Measurements from ENCODE around the gene TYRO3. TPM values are rescaled to one million over a fixed set of nuclear protein-coding genes. Genes with fewer than 3 reads are reported as not detected.
A peak's percentile ranks its signal among the peaks of the same experiment; 100 is the strongest.

Gene TYRO3
- total RNA-seq, 8 experiments from 2014 or later: 11.8 to 33.2 (median 15.7) TPM

DNA sequence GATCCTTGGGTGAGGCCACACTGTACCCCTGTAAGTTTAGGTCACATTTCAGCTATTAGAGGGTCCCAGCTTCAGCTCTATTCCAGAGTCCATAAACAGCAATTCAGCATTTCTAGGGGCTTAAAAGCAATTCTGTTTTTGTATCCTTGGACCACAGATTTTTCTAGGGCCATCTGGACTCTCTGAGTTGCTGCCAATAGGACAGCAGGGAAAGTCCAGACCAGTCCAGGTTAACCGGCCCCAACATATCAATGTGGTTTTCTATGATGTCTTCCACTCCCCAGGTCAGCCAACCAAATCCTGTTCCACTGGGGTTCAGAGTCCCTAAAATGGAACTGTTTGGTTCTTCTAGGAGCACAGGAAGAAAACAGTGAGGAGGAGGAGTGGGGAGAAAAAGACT, 40.0 kb downstream of the TYRO3 start:
- WGBS, 10 experiments: 33 to 100% (median 100%) methylated on average over 1 of the region's 1 CpG; no CpG with 5 or more reads in 5 of the 10 experiments
- Histone ChIP-seq H3K4me3 (no peak overlapping the region), H3K27ac (no peak overlapping the region), H3K4me1 (replicated peaks in 1 of 2) (peaks cover 3 to 12% of the 10 kb centered on the region in 2 donors)
- no peak for ATAC-seq (replicated peaks in 6 of 8)
- in situ Hi-C loops (cut with MboI; ENCODE audit: low pct_unique_long_range_greater_than_20kb in 2 of 9, low sequenced_read_pairs in 9 of 9, unreplicated experiment in 9 of 9): no loop called here

DNA sequence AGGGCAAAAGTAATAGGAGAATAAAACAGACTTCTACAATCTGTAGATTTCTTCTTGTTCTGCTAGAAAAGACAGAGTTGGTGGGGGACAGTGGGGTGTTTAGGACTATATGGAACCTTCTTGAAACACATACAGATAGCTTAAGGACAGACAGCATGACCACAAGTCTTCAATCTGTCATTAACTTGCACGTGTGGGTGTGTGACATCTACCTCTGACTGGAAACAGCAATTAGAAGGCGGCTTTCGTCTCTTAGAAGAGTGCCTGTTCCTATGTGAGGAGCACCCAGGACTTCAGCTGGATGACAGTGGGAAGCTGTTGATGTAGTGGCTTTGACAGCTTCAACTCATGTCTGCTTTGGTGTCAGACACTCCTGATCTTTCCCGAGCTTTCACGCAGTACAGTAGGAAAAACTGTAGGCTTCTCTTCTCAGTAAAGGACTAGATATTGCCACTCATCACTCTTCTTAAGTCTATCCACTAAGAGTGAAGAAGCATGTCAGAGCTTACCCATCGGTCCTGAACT, 44.5 kb downstream of the TYRO3 start:
- in situ Hi-C loops (cut with MboI; ENCODE audit: low pct_unique_long_range_greater_than_20kb in 2 of 9, low sequenced_read_pairs in 9 of 9, unreplicated experiment in 9 of 9): no loop called here
- ATAC-seq (replicated peaks in 6 of 8): no peak
- Histone ChIP-seq H3K4me3 (no peak overlapping the region), H3K27ac (no peak overlapping the region), H3K4me1 (replicated peaks in 1 of 2) (peaks cover 0 to 8% of the 10 kb centered on the region in 2 donors)
- WGBS, 10 experiments: 46 to 91% (median 69%) methylated on average over 3 to 6 of the region's 6 CpGs; no CpG with 5 or more reads in 3 of the 10 experiments

DNA sequence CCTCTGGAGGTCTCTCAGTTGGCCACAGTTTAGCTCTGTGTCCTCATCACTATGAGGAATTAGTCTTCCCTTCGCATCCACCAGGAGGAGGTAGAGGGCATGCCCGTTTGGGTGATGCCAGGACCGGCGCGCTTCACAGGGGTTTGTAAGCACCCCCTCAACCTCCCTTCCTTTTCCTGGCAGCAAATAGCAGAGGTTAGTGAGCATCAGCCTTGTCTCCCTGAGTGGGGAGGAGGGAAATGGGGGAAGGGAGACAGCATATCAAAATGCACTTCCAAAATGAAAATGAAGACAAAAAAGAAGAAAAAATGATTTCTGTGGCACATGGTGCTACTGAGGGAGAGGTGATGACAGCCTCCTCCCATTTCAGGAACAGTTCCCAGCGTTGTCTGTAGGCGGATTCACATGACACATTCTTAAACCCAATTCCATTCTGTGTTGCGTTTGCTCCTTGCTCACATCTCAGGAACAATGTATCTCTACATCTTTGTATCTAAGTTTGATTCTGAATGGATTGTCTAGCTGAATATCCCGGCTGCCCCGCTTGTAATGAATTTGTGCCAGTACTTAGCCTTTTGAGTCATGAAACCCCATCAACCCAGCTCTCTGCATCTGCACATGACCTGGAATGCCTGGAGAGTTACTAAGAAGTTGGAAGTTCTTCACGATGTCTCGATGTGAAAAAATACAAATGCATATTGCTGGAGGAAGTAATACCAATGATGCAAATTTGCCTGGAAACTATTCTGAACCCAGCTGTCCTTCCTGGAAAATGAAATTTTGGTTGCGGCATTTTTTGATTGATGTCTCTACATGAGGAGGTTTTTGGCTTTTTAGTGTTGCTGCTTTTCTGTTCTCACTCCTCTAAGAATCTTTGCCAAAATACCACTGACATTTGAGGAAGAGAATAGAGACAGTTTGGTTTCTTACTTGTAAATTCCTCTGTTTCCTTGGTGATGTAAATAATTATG, 45.2 kb downstream of the TYRO3 start:
- in situ Hi-C loops (cut with MboI; ENCODE audit: low pct_unique_long_range_greater_than_20kb in 2 of 9, low sequenced_read_pairs in 9 of 9, unreplicated experiment in 9 of 9): no loop called here
- Histone ChIP-seq H3K4me3 (no peak overlapping the region), H3K4me1 (replicated peaks in 1 of 2) (peaks cover 0 to 8% of the 10 kb centered on the region in 2 donors), H3K27ac (no peak overlapping the region)
- ATAC-seq (replicated peaks in 6 of 8): peak; percentile 72 to 96 (median 82)
- WGBS, 10 experiments: 0 to 71% (median 44%) methylated on average over 3 to 13 of the region's 13 CpGs; no CpG with 5 or more reads in 2 of the 10 experiments

DNA sequence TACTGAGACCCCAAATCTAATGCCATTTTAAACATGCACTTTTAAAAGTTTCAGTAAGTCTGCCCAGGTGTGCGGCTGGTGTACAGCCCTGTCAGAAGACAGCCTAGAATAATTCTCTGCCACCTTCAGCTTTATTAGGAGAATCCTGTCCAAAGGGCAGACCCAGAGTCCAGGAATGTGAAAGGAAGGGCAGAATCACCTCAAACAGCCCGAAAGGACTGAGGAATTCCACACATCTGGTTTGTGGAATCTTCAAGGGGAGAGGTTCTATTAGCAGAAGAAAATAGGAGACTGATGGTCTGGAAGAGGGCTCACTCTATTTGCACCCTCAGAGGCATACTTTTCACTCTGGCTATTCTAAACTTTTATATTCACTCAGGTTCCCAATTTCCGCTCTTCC, 46.6 kb downstream of the TYRO3 start:
- in situ Hi-C loops (cut with MboI; ENCODE audit: low pct_unique_long_range_greater_than_20kb in 2 of 9, low sequenced_read_pairs in 9 of 9, unreplicated experiment in 9 of 9): no loop called here

DNA sequence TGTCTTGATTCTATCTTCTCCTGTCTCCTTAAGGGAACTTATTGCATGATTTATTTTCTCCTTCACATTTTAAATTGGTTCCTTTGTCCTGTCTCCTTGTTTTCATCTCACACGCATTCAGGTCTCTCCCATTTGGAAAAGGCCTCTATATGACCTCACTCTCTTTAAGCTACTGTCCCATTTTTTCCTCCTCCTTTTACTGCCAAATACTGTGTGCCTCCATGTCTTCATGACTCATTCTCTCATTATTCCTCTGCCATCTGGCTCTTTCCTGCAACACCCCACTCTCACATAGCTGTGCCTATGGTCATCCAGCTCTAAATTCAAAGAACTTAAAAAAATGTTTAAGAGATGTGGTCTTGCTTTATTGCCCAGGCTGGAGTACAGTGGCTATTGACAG, 48.0 kb downstream of the TYRO3 start:
- peak in 7 of 8 experiments; percentile 22 to 90 (median 86) for ATAC-seq (replicated peaks in 6 of 8)
- Histone ChIP-seq H3K4me1 (replicated peaks in 1 of 2) (peaks cover 0 to 8% of the 10 kb centered on the region in 2 donors), H3K4me3 (no peak overlapping the region), H3K27ac (no peak overlapping the region)
- in situ Hi-C loops (cut with MboI; ENCODE audit: low pct_unique_long_range_greater_than_20kb in 2 of 9, low sequenced_read_pairs in 9 of 9, unreplicated experiment in 9 of 9): no loop called here
- 13 to 89% (median 38%) methylated on average over 1 of the region's 1 CpG; no CpG with 5 or more reads in 1 of the 10 experiments for WGBS, 10 experiments

More for the DNA sequence above, 46.6 kb downstream of the TYRO3 start:
- 58 to 100% (median 75%) methylated on average over 1 to 3 of the region's 3 CpGs; no CpG with 5 or more reads in 1 of the 10 experiments for WGBS, 10 experiments
- no peak for ATAC-seq (replicated peaks in 6 of 8)
- no peak overlapping the region for H3K27ac ChIP-seq
- no peak overlapping the region for H3K4me3 ChIP-seq
- peaks cover 0 to 8% of the 10 kb centered on the region in 2 donors for H3K4me1 ChIP-seq (replicated peaks in 1 of 2)

DNA sequence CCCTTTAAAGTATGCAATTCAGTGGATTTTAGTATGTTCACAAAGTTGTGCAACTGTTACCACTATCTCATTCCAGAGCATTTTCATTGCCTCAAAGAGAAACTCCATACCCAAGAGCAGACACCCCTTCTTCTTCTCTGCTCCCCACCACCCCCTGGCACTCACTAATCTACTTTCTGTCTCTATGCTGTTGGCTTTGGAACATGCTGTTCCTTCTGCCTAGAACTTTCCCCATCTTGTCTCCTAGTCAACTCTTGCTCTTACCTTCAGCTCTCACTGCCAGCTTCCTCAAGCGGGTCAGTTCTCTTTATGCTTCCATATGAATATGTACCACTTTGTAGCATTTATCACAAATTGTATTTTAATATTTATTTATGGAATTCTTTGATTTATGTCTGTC, 50.1 kb downstream of the TYRO3 start:
- in situ Hi-C loops (cut with MboI; ENCODE audit: low pct_unique_long_range_greater_than_20kb in 2 of 9, low sequenced_read_pairs in 9 of 9, unreplicated experiment in 9 of 9): no loop called here
- no peak for ATAC-seq (replicated peaks in 6 of 8)
- Histone ChIP-seq H3K27ac (no peak overlapping the region), H3K4me1 (replicated peaks in 1 of 2) (peaks cover 0 to 4% of the 10 kb centered on the region in 2 donors), H3K4me3 (no peak overlapping the region)
- WGBS, 10 experiments: 73 to 100% (median 89%) methylated on average over 1 of the region's 1 CpG; no CpG with 5 or more reads in 1 of the 10 experiments

DNA sequence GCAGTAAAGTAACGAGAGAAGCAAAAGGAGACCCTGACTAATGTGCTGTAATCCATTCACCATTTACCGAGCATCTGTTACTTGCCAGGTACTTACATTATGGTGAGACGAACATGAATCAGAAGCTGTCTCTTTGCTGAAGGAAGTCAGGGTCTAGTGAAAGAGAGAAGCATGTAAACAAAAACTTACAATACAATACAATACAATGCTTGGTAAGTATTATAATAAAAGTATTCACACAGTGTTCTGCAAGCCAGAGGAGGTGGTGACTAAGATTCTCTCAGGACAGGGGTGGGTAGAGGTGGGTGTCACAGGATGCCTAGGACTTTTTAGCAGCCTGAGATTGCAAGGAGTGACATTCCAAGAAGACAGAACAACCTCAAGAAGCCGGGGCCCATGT, 51.0 kb downstream of the TYRO3 start:
- in situ Hi-C loops (cut with MboI; ENCODE audit: low pct_unique_long_range_greater_than_20kb in 2 of 9, low sequenced_read_pairs in 9 of 9, unreplicated experiment in 9 of 9): no loop called here
- no peak for ATAC-seq (replicated peaks in 6 of 8)
- Histone ChIP-seq H3K27ac (no peak overlapping the region), H3K4me1 (replicated peaks in 1 of 2) (no peaks in the 10 kb centered on the region), H3K4me3 (no peak overlapping the region)
- WGBS, 10 experiments: 33 to 100% (median 76%) methylated on average over 1 to 4 of the region's 4 CpGs

DNA sequence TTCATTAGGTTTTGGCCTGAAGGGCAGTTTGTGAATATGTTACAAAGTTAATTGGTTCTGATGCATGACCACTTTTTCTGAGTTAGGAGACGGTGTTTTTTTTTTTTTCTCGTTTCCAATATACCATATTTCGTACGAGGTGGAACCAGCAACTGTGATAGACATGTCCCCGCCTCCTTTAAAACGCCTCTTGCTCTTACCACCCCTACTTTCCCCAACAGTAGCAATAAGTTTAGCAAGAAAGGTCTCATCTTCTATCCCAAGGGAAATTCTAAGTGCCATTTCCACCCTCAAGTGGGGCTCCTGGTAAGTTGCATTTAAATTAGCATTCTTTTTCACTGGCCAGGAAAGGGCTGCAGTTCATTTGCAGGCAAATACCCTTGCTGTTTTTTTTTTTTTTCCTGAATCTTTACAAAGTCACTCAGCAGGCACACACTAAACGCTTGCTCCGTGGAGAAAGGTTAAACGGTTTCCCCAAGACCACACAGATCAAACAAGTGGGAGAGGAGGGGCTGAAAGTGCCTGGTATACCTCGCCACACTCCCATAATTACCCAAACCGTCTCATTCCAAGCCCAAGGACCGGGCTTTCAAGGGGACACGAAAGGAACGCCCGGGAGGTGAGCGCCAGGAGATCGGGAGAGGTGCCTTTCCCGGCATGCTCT, 61.7 kb downstream of the TYRO3 start:
- H3K27ac ChIP-seq: peak overlapping the region; percentile 96 to 98

DNA sequence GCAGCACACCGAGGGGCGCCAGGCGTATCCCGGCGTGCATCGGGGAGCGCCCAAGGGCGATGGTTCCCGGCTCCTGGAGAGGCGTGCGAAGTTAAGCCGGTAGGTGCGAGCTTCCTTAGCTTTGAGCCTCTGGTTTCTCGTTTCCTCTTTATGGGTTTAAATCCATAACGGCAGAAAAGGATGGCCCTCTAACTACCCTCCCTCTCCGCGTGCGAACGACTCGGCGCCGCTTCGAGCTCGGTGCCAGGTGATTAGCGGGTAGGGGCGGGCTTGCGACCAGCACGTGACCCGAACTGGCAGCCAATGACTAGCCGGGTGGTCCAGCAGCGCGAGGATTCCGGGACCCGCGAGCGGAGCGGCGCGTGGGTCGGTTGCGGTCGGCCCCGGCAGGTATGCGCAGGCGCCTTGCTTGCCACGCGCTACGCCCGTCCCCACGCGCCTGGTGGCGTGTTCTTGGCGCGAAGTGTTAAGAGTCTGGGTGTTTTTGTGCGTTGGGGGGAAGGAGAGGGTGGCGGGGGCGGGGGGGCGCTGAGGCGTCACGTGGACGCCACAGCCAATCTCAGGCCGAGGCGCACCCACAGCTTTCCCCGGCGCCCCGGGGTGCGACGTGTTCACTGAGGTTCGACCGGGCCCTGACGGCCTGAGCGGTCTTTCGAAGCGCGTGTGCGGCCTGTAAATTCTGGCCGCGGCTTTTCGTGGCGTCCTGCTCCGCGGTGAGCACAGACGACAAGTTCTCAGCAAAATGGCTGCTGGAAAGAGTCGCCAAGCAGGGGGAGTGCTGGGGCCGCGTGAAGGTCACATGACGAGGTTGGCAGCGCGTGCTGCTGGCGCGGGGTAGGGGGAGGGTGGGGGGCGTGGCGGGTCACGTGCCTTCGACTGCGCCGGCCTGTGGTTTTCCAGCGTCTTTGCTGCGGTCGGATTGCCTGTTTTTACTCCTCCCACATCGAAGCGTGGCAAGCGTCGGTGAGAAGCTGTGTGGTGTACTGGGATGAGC, 62.5 kb downstream of the TYRO3 start:
- WGBS, 10 experiments: 0 to 36% (median 0%) methylated on average over 1 to 13 of the region's 104 CpGs; no CpG with 5 or more reads in 3 of the 10 experiments
- Histone ChIP-seq H3K4me1 (replicated peaks in 1 of 2) (peaks cover 4 to 6% of the 10 kb centered on the region in 2 donors), H3K27ac (peak overlapping the region; percentile 96 to 98), H3K4me3 (peak overlapping the region; percentile 50 to 73 (median 55))
- ATAC-seq (replicated peaks in 6 of 8): peak; percentile 91 to 97 (median 94)
- in situ Hi-C loops (cut with MboI; ENCODE audit: low pct_unique_long_range_greater_than_20kb in 2 of 9, low sequenced_read_pairs in 9 of 9, unreplicated experiment in 9 of 9): no loop called here

More for the DNA sequence above, 61.7 kb downstream of the TYRO3 start:
- H3K4me1 ChIP-seq (replicated peaks in 1 of 2): peaks cover 4 to 6% of the 10 kb centered on the region in 2 donors
- 0 to 86% (median 27%) methylated on average over 2 to 9 of the region's 18 CpGs for WGBS, 10 experiments
- in situ Hi-C loops (cut with MboI; ENCODE audit: low pct_unique_long_range_greater_than_20kb in 2 of 9, low sequenced_read_pairs in 9 of 9, unreplicated experiment in 9 of 9): no loop called here
- no peak for ATAC-seq (replicated peaks in 6 of 8)
- peak overlapping the region; percentile 50 to 73 (median 55) for H3K4me3 ChIP-seq

DNA sequence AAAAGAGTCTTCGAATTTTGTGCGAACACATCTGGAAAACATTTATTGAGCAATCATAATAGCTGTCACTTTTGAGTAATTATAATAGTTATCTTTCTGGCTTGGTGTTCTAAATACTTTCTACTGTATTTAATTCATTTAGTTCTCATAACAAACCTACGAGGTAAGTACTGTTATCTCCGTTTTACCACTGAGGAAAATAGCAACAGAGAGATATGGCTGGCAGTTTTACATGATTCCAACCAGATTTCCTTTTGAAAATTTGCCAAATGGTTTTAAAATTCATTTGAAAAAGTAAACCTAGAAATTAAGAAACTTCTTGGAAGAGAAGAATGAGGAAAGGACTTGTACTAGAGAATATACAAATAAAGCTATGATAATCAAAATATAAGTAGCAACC, 63.9 kb downstream of the TYRO3 start:
- WGBS, 10 experiments: 36 to 100% (median 88%) methylated on average over 2 to 4 of the region's 4 CpGs
- no peak for ATAC-seq (replicated peaks in 6 of 8)
- in situ Hi-C loops (cut with MboI; ENCODE audit: low pct_unique_long_range_greater_than_20kb in 2 of 9, low sequenced_read_pairs in 9 of 9, unreplicated experiment in 9 of 9): no loop called here
- Histone ChIP-seq H3K4me3 (no peak overlapping the region), H3K4me1 (replicated peaks in 1 of 2) (peaks cover 4 to 6% of the 10 kb centered on the region in 2 donors), H3K27ac (no peak overlapping the region)

DNA sequence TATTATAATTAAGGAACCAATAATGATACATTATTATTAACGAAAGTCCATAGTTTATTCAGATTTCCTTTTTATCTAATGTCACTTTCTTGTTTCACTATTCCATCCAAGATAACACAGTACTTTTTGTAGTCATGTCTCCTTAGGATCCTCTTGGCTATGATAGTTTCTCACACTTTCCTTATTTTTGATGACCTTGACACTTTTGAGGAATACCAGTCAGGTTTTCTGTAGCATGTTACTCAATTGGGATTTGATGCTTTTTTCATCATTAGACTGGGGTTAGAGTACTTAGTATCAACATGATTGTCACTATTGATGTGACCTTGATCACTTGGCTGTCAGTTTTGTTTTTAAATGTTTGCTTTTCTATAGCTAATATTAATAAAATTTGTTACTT, 68.2 kb downstream of the TYRO3 start:
- in situ Hi-C loops (cut with MboI; ENCODE audit: low pct_unique_long_range_greater_than_20kb in 2 of 9, low sequenced_read_pairs in 9 of 9, unreplicated experiment in 9 of 9): no loop called here
- WGBS, 10 experiments: 100% methylated on average over 1 of the region's 1 CpG; no CpG with 5 or more reads in 6 of the 10 experiments
- Histone ChIP-seq H3K4me3 (no peak overlapping the region), H3K27ac (no peak overlapping the region), H3K4me1 (replicated peaks in 1 of 2) (peaks cover 6 to 11% of the 10 kb centered on the region in 2 donors)
- ATAC-seq (replicated peaks in 6 of 8): no peak

DNA sequence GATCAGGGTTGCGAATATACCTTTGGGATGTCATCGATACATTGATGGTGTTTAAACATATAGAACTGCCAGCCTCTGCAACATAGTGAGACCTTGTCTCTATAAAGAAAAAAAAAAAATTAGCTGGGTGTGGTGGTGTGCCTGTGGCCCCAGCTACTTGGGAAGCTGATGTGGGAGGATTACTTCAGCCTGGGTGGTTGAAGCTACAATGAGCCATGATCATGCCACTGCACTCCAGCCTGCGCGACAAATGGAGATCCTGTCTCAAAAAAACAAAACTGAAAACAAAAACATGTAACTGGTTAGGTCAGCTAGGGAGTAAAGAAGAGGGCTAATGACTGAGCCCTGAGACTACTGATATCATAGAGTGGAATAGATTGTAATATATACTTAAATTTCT, 70.5 kb downstream of the TYRO3 start:
- WGBS, 10 experiments: 80 to 100% (median 98%) methylated on average over 1 to 4 of the region's 4 CpGs; no CpG with 5 or more reads in 2 of the 10 experiments
- peaks cover 5 to 7% of the 10 kb centered on the region in 2 donors for H3K4me1 ChIP-seq (replicated peaks in 1 of 2)
- in situ Hi-C loops (cut with MboI; ENCODE audit: low pct_unique_long_range_greater_than_20kb in 2 of 9, low sequenced_read_pairs in 9 of 9, unreplicated experiment in 9 of 9): no loop called here
- H3K4me3 ChIP-seq: no peak overlapping the region
- peak in 6 of 8 experiments; percentile 22 to 88 (median 68) for ATAC-seq (replicated peaks in 6 of 8)
- H3K27ac ChIP-seq: no peak overlapping the region
